PFSK-1 (cell line): ENCODE data around the gene SELENBP1.

Experiments used
- FOXP2 ChIP-seq: optimal IDR thresholded peaks from 2 replicates; pipeline ENCODE3; 2011; ENCODE audit warnings: borderline replicate concordance, control low read depth, inconsistent platforms; ENCODE audit not compliant: insufficient read depth; ENCODE audit errors: extremely low read length, extremely low read depth
- POLR2AphosphoS5 ChIP-seq: IDR thresholded peaks from 2 replicates; pipeline ENCODE4 v1.6.1; 2012; ENCODE audit warnings: low read depth, mild to moderate bottlenecking, control low read depth, low read length, moderate library complexity
- REST ChIP-seq, 2 experiments: IDR thresholded peaks; 2 replicates each; pipeline versions ENCODE4 v1.6.1 to v1.8.0; 2011 to 2012; ENCODE audit warnings: low read depth in 2 of 2, low read length in 2 of 2, control low read depth in 1 of 2, inconsistent platforms in 1 of 2, mild to moderate bottlenecking in 1 of 2, moderate library complexity in 1 of 2; ENCODE audit not compliant: insufficient read depth in 1 of 2
- SIN3A ChIP-seq: IDR thresholded peaks from 2 replicates; pipeline ENCODE4 v1.6.1; 2012; ENCODE audit warnings: mild to moderate bottlenecking, low read length, moderate library complexity, borderline replicate concordance; ENCODE audit not compliant: insufficient read depth
- TAF1 ChIP-seq: IDR thresholded peaks from 2 replicates; pipeline ENCODE4 v1.6.1; 2012; ENCODE audit warnings: low read length, control low read depth, borderline replicate concordance; ENCODE audit not compliant: insufficient read depth

- TF ChIP-seq TAF1 (no peak; the same call in 1 of the 2 replicates), POLR2AphosphoS5 (peak; percentile 98), REST (IDR thresholded peaks at IDR 0.05; ENCODE audit: insufficient read depth in 1 of 2, low read depth in 2 of 2, low read length in 2 of 2) (no peak; a peak in 2 of 4 replicates), FOXP2 (peak; percentile 70), SIN3A (no peak)
These were observed at the start of gene SELENBP1 for GRCh38 chr1:151372058-151372934.
